ENCODE measurements around the gene RCN2. TPM values are rescaled to one million over a fixed set of nuclear protein-coding genes. Genes with fewer than 3 reads are reported as not detected.

Gene RCN2
- total and polyA plus RNA-seq, 2 of the 8 experiments (the other 6 are each of a cell fraction or from before 2014, with no cell fraction given): 65.6 to 137 TPM

DNA sequence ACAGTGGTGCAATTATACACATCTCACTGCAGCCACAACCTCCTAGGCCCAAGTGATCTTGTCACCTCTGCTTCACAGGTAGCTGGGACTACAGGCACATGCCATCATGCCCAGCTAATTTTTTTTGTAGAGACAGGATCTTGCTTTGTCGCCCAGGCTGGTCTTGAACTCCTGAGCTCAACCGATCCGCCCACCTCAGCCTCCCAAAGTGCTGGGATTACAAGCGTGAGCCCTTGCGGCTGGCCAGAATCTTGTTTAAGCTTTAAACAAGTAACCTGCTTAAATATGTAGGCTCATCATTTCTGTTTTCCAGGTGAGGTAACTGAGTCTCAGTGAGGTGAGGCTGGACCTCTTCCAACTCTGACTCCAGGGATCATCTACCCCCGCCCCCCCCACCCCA is 55.7 kb downstream of the RCN2 start (continued):
- TF ChIP-seq KDM4A (IDR thresholded peaks at IDR 0.05; ENCODE audit: low read depth, low read length, severe bottlenecking) (no peak), SUZ12 (IDR thresholded peaks at IDR 0.05; ENCODE audit: low read length) (no peak), ASH2L (IDR thresholded peaks at IDR 0.05; ENCODE audit: low read length) (no peak), GABPA (IDR thresholded peaks at IDR 0.05; ENCODE audit: borderline replicate concordance, insufficient read depth, low read length) (no peak), HDAC2 (IDR thresholded peaks at IDR 0.05; ENCODE audit: borderline replicate concordance in 1 of 2, low read depth in 2 of 2, low read length in 2 of 2) (no peak), FOSL1 (IDR thresholded peaks at IDR 0.05; ENCODE audit: insufficient read depth, low read depth, low read length) (no peak)
- TF ChIP-seq, protein P1, sequence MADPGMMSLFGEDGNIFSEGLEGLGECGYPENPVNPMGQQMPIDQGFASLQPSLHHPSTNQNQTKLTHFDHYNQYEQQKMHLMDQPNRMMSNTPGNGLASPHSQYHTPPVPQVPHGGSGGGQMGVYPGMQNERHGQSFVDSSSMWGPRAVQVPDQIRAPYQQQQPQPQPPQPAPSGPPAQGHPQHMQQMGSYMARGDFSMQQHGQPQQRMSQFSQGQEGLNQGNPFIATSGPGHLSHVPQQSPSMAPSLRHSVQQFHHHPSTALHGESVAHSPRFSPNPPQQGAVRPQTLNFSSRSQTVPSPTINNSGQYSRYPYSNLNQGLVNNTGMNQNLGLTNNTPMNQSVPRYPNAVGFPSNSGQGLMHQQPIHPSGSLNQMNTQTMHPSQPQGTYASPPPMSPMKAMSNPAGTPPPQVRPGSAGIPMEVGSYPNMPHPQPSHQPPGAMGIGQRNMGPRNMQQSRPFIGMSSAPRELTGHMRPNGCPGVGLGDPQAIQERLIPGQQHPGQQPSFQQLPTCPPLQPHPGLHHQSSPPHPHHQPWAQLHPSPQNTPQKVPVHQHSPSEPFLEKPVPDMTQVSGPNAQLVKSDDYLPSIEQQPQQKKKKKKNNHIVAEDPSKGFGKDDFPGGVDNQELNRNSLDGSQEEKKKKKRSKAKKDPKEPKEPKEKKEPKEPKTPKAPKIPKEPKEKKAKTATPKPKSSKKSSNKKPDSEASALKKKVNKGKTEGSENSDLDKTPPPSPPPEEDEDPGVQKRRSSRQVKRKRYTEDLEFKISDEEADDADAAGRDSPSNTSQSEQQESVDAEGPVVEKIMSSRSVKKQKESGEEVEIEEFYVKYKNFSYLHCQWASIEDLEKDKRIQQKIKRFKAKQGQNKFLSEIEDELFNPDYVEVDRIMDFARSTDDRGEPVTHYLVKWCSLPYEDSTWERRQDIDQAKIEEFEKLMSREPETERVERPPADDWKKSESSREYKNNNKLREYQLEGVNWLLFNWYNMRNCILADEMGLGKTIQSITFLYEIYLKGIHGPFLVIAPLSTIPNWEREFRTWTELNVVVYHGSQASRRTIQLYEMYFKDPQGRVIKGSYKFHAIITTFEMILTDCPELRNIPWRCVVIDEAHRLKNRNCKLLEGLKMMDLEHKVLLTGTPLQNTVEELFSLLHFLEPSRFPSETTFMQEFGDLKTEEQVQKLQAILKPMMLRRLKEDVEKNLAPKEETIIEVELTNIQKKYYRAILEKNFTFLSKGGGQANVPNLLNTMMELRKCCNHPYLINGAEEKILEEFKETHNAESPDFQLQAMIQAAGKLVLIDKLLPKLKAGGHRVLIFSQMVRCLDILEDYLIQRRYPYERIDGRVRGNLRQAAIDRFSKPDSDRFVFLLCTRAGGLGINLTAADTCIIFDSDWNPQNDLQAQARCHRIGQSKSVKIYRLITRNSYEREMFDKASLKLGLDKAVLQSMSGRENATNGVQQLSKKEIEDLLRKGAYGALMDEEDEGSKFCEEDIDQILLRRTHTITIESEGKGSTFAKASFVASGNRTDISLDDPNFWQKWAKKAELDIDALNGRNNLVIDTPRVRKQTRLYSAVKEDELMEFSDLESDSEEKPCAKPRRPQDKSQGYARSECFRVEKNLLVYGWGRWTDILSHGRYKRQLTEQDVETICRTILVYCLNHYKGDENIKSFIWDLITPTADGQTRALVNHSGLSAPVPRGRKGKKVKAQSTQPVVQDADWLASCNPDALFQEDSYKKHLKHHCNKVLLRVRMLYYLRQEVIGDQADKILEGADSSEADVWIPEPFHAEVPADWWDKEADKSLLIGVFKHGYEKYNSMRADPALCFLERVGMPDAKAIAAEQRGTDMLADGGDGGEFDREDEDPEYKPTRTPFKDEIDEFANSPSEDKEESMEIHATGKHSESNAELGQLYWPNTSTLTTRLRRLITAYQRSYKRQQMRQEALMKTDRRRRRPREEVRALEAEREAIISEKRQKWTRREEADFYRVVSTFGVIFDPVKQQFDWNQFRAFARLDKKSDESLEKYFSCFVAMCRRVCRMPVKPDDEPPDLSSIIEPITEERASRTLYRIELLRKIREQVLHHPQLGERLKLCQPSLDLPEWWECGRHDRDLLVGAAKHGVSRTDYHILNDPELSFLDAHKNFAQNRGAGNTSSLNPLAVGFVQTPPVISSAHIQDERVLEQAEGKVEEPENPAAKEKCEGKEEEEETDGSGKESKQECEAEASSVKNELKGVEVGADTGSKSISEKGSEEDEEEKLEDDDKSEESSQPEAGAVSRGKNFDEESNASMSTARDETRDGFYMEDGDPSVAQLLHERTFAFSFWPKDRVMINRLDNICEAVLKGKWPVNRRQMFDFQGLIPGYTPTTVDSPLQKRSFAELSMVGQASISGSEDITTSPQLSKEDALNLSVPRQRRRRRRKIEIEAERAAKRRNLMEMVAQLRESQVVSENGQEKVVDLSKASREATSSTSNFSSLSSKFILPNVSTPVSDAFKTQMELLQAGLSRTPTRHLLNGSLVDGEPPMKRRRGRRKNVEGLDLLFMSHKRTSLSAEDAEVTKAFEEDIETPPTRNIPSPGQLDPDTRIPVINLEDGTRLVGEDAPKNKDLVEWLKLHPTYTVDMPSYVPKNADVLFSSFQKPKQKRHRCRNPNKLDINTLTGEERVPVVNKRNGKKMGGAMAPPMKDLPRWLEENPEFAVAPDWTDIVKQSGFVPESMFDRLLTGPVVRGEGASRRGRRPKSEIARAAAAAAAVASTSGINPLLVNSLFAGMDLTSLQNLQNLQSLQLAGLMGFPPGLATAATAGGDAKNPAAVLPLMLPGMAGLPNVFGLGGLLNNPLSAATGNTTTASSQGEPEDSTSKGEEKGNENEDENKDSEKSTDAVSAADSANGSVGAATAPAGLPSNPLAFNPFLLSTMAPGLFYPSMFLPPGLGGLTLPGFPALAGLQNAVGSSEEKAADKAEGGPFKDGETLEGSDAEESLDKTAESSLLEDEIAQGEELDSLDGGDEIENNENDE (IDR thresholded peaks at IDR 0.05; ENCODE audit: insufficient replicate concordance, low read length): no peak
- TF ChIP-seq, protein P2, sequence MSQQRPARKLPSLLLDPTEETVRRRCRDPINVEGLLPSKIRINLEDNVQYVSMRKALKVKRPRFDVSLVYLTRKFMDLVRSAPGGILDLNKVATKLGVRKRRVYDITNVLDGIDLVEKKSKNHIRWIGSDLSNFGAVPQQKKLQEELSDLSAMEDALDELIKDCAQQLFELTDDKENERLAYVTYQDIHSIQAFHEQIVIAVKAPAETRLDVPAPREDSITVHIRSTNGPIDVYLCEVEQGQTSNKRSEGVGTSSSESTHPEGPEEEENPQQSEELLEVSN (IDR thresholded peaks at IDR 0.05): no peak

Measured in H1 (cell line).